Nephron progenitor cell (in vitro differentiated cells): ENCODE measurements around the gene RBM39.

Experiments
- DNase-seq: peaks from one replicate; pipeline ENCODE4 v3.0.0; 2021
- H3K27ac Mint-ChIP-seq: 2 replicates; pipeline ENCODE4 v1.8.0; 2021; ENCODE audit warnings: mild to moderate bottlenecking, moderate library complexity, mixed read lengths
- H3K27me3 Mint-ChIP-seq: 2 replicates; pipeline ENCODE4 v1.8.0; 2021; ENCODE audit warnings: mild to moderate bottlenecking, low read depth, mixed read lengths; ENCODE audit not compliant: poor library complexity
- H3K36me3 Mint-ChIP-seq: 2 replicates; pipeline ENCODE4 v1.8.0; 2021; ENCODE audit warnings: low read depth, mixed read lengths
- H3K4me1 Mint-ChIP-seq: 2 replicates; pipeline ENCODE4 v1.8.0; 2021; ENCODE audit warnings: mixed read lengths
- H3K4me3 Mint-ChIP-seq: 2 replicates; pipeline ENCODE4 v1.8.0; 2021; ENCODE audit warnings: mild to moderate bottlenecking, moderate library complexity, mixed read lengths
- H3K9me3 Mint-ChIP-seq: 2 replicates; pipeline ENCODE4 v1.8.0; 2021; ENCODE audit warnings: mild to moderate bottlenecking, moderate library complexity, mixed read lengths
- TF ChIP-seq, protein P1 (sequence below): fragments of 200-600 bp; sonication (generic); IDR thresholded peaks from 2 replicates; pipeline ENCODE4 v1.5.0; 2021; ENCODE audit warnings: antibody characterized with exemption

Gene RBM39

DNA sequence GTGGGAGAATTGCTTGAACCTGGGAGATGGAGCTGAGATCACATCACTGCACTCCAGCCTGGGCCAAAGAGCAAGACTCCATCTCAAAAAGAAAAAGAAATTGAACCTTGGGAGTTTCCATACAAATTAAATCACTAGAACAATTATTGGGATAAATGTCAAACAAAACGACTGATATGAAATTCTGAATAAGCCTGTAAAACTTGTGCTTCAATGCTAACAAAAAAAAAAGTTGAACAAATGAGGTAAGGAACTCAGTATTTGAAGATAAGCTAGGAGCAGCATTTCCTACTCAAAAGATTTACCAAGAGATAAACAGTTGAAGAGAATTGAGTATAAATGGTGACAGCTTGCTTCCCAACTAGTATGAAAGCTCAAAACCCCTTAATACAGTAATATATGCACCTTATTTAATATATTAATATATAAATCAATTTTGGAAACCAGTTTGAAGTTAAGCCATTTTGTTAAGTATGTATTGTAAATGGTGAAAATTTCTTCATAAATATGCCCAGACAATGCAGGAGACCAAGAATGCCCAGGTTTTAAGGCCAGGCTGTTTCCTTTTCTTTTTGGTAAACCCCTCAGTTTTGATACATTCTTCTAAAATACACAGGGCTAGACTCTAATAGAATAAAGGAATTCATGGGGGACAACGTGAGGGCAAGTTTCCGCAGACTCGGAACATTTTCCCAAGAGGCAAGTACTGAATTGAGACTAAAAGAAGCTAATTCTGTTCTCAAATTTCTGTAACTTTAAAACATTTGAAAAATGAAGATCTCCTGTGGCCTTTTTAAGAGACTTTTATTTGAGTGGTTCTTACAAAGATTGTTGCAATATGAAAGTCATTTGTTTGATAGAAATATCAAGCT lies 39.0 kb downstream of the RBM39 start:
- Mint-ChIP-seq H3K9me3 (no peaks in the 10 kb centered on the region), H3K4me3 (no peak overlapping the region), H3K36me3 (peaks cover 45% of the 10 kb centered on the region), H3K27me3 (no peaks in the 10 kb centered on the region), H3K4me1 (peaks cover 23% of the 10 kb centered on the region), H3K27ac (peak overlapping the region; percentile 94)
- DNase-seq = no peak
- TF ChIP-seq, protein P1, sequence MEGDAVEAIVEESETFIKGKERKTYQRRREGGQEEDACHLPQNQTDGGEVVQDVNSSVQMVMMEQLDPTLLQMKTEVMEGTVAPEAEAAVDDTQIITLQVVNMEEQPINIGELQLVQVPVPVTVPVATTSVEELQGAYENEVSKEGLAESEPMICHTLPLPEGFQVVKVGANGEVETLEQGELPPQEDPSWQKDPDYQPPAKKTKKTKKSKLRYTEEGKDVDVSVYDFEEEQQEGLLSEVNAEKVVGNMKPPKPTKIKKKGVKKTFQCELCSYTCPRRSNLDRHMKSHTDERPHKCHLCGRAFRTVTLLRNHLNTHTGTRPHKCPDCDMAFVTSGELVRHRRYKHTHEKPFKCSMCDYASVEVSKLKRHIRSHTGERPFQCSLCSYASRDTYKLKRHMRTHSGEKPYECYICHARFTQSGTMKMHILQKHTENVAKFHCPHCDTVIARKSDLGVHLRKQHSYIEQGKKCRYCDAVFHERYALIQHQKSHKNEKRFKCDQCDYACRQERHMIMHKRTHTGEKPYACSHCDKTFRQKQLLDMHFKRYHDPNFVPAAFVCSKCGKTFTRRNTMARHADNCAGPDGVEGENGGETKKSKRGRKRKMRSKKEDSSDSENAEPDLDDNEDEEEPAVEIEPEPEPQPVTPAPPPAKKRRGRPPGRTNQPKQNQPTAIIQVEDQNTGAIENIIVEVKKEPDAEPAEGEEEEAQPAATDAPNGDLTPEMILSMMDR = no peak

- Mint-ChIP-seq H3K4me1 (peaks cover 31% of the 10 kb centered on the region), H3K27me3 (no peaks in the 10 kb centered on the region), H3K36me3 (peaks cover 45% of the 10 kb centered on the region), H3K4me3 (peak overlapping the region; percentile 17), H3K9me3 (no peaks in the 10 kb centered on the region), H3K27ac (peak overlapping the region; percentile 94)
- DNase-seq = no peak
- TF ChIP-seq, protein P1 = no peak
Observed at GRCh38 chr20:35702051-35702823, 39.8 kb downstream of the RBM39 start.

DNA sequence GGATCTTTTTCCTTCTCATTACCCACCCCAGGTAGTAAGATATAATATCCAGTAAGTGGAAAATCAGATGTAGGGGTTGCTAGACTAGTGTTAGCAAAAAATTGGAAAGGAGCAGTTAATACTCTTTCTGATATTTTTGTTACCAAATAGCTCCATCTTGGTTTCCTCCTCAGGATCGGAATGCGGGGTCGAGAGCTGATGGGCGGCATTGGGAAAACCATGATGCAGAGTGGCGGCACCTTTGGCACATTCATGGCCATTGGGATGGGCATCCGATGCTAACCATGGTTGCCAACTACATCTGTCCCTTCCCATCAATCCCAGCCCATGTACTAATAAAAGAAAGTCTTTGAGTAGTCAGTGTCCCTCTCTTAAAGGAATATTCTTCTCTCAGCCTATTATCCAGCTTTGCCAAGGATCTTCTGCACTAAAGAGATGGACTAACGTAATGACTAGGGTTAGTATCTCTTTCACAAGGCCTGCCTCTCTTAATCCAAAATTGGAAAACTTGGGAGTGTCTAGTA lies 41.4 kb downstream of the RBM39 start:
- no peaks in the 10 kb centered on the region for H3K27me3 Mint-ChIP-seq

DNA sequence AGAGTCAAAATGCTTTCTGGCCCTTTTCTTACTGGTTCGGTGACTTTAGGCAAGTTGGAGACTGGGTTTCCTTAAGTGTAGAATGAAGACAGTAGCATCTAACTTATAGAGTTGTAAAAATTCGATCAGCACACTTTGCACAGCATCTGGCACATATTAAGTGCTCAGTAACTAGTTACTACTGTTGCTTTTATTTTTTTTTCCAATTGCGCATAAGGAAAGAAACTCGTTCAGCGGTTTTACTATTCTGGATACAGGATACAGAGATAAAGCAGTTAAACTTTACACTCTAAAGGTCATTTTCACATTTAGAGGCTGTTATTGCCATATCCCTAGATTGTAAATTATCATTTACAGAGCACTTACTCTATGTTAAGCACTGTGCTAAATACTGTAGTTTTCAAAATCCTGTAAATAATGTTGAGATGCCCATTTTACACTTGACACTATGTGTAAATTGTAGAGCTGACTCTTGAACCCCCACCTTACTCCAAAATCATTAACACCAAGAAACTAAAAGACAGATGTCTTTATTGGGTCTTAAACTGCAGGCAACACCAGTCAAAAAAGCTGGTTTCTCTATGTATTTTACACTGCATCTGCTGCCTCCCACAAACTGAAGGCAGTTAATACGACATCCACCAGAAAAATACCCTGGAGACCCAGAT lies 42.0 kb downstream of the RBM39 start:
- TF ChIP-seq, protein P1 = no peak
- Mint-ChIP-seq H3K27ac (peak overlapping the region; percentile 98), H3K36me3 (peaks cover 35% of the 10 kb centered on the region), H3K4me1 (peaks cover 32% of the 10 kb centered on the region), H3K27me3 (no peaks in the 10 kb centered on the region), H3K9me3 (no peaks in the 10 kb centered on the region), H3K4me3 (peak overlapping the region; percentile 96)
- no peak for DNase-seq

More for the DNA sequence above, 41.4 kb downstream of the RBM39 start:
- TF ChIP-seq, protein P1 = no peak
- peak overlapping the region; percentile 98 for H3K27ac Mint-ChIP-seq
- H3K4me1 Mint-ChIP-seq = peaks cover 32% of the 10 kb centered on the region
- H3K9me3 Mint-ChIP-seq = no peaks in the 10 kb centered on the region
- peak overlapping the region; percentile 96 for H3K4me3 Mint-ChIP-seq
- peaks cover 35% of the 10 kb centered on the region for H3K36me3 Mint-ChIP-seq
- DNase-seq = no peak

DNA sequence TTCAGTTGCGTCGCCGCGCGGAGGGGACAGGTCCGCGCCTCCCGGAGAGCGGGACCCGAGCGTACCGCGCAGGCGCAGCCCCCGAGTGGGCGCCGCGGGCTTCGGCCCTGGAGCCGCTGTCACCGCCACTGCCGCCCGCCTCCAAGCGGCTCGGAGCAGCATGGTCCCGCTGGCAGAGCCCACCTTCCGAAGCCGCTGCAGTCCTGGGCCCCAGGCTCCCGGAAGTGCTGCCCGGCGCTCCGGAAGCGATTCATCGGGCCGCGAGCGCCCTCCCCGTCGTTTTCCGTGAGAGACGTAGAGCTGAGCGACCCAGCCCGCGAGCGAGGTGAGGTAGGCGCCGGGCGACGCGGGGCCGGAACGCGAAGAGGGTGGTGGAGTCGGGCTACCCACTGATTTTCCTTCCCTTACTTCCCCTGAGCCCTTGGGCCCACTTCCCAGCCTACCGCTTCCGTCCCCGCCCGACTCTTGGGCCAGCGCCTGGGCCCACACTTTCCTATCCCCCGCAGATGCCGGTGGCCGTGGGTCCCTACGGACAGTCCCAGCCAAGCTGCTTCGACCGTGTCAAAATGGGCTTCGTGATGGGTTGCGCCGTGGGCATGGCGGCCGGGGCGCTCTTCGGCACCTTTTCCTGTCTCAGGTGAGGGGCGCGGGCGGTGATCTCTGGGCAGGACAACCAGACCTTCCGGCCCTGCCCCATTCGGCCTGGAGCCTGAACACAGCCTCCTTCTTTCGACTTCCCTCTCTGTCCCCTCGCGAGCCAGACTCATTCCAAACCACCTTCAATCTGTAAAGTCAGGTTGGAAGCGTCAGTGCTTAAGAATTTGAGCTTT lies 42.7 kb downstream of the RBM39 start, which contains the start of the genes NFS1 and ROMO1:
Gene NFS1 (minus strand): TSS at position 226 of the 830 bp plus-strand sequence. CDS start 64 bp downstream, at position 162.
Gene ROMO1 (plus strand): TSS at position 279 of the 830 bp plus-strand sequence. CDS start 228 bp downstream, at position 507.
- peak within 1 kb of the TSS; percentile 98 for H3K27ac Mint-ChIP-seq
- H3K4me1 Mint-ChIP-seq = peaks cover 32% of the 10 kb centered on the region
- TF ChIP-seq, protein P1 = no peak
- H3K36me3 Mint-ChIP-seq = peaks cover 31% of the 10 kb centered on the region
- H3K4me3 Mint-ChIP-seq = peak within 1 kb of the TSS; percentile 96
- H3K27me3 Mint-ChIP-seq = no peaks in the 10 kb centered on the region
- peak; percentile 88 for DNase-seq
- H3K9me3 Mint-ChIP-seq = no peaks in the 10 kb centered on the region
